Vagina (tissue), 2 donors: ENCODE data around the gene RIPK3.

Experiments
- CTCF ChIP-seq, 3 experiments: fragments of 450-650 bp in 2 of 3; fragments of 200-600 bp in 1 of 3; sonication (generic) in 1 of 3; IDR thresholded peaks; one replicate each; pipeline ENCODE4 v1.5.1; 2017 to 2019; ENCODE audit warnings: antibody characterized with exemption in 3 of 3, mild to moderate bottlenecking in 2 of 3, moderate library complexity in 2 of 3
- POLR2A ChIP-seq, 2 donors: fragments of 450-650 bp; IDR thresholded peaks; one replicate each; pipeline ENCODE4 v1.6.1; 2017; ENCODE audit warnings: antibody characterized with exemption in 2 of 2, mild to moderate bottlenecking in 2 of 2, moderate library complexity in 2 of 2
- POLR2AphosphoS5 ChIP-seq, 2 donors: sonication (generic); formaldehyde crosslinking; IDR thresholded peaks; one replicate each; pipeline ENCODE4 v1.9.0; 2017; ENCODE audit warnings: antibody characterized with exemption in 2 of 2, mild to moderate bottlenecking in 2 of 2, low read depth in 1 of 2; ENCODE audit not compliant: insufficient read depth in 1 of 2

GRCh38 chr14:24329736-24330135 lies 10.1 kb downstream of the RIPK3 start:
- peak in 1 of 2 donors; percentile 40 for TF ChIP-seq POLR2AphosphoS5 (IDR thresholded peaks at IDR 0.05; ENCODE audit: insufficient read depth in 1 of 2, low read depth in 1 of 2)
- TF ChIP-seq CTCF (IDR thresholded peaks at IDR 0.05), result no peak
- TF ChIP-seq POLR2A (IDR thresholded peaks at IDR 0.05), result no peak
